NCI-H510A (cell line): ENCODE measurements around the gene C21orf58.
"Not testable (repeated sequence)": the region's sequence is repeated elsewhere in the genome, so short reads cannot be mapped to it uniquely, and the experiment has no call there.

ENCODE experiments used
- DNase-seq: peaks from one replicate; lab custom pipeline; 2025; lab: John Stamatoyannopoulos, UW

C21orf58 gene

DNA sequence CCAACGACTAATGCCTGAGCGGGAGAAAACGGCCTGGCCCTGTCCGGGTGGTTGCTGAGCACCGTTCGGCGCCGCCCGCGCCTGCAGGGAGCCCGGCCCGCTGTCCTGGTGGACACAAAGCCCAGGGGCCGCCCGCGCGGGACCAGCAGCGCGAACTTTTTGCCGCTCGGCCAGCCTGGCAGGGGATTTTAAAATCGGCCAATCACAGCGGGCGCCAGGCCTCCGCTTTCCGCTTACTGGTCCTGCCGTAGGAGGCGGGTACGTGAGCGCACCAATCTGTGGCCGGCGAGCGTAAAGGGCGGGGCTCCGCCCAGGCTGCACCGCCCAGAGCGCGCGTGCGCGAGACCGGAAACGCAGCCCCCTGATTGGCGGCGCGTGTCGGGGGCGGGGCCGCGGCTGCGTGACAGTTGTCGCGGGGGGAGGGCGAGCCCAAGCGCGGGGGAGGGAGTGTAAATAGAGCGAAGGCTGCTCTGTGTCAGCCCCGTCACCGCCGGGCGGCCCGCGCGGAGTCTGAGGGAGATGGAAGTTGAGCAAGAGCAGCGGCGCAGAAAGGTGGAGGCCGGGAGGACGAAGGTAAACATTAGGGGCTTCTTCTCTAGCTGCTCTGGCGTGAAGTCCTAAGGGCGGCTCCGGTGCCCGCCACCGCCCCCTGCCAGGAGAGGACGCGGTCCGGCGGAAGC lies at the start of gene C21orf58, which contains the start of gene PCNT:
Gene C21orf58, minus strand, starts transcription at position 161 of the 680 bp plus-strand sequence. CDS start 1,132 bp downstream, outside the sequence.
Gene PCNT, plus strand, starts transcription at position 447 of the 680 bp plus-strand sequence. Its CDS starts 73 bp downstream, at position 520.
- DNase-seq = peak; percentile 90

DNA sequence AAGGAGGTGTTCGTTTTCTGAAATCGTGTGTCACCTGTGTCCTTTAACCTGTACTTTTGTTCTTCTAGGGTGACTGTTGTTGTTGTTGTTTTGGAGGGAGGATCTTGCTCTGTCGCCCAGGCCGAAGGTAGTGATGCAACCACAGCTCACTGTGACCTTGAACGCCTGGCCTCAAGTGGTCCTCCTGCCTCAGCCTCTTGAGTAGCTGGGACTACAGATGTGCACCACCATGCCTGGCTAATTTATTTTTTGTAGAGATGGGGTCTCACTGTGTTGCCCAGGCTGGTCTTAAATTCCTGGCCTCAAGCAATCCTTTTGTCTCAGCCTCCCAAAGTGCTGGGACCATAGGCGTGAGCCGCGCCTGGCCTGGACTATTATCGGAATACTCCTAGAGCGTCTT lies 49.3 kb upstream of the C21orf58 start:
- DNase-seq = not testable (repeated sequence)

- DNase-seq = no peak
Observed at GRCh38 chr21:46372014-46372485, 48.4 kb upstream of the C21orf58 start.

DNA sequence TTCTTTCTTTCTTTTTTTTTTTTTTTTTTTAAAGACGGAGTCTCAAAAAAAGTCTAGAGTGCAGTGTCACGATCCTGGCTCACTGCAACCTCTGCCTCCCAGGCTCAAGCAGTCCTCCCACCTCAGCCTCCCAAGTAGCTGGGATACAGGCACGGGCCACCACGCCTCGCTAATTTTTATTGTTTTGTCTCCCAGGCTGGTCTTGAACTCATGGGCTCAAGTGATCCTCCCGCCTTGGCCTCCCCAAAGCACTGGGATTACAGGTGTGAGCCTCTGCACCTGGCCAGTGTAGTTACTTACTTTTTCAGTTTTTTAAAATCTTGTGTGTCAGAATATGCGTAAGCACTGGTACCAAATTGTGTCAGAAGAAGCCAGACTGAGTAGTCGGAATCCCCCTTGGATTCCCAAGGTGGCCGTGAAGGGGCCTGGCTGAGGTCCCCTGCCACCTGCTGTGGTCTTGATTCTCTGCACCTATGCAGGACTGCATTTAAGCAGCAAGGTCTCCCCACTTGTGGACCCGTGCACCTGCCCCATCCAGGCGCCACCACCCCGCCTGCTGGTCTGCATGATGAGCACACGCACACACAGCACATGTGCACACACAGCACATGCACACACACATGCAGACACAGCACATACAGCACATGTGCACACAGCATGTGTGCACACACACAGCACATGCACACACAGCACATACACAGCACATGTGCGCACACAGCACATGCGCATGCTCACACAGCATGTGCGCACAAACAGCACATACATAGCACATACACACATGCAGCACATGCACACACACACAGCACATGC lies 47.7 kb upstream of the C21orf58 start:
- no peak for DNase-seq

GRCh38 chr21:46369520-46370235 lies 46.0 kb upstream of the C21orf58 start:
- DNase-seq = no peak

- DNase-seq = no peak
Observed at GRCh38 chr21:46368533-46369285, 45.0 kb upstream of the C21orf58 start.

DNA sequence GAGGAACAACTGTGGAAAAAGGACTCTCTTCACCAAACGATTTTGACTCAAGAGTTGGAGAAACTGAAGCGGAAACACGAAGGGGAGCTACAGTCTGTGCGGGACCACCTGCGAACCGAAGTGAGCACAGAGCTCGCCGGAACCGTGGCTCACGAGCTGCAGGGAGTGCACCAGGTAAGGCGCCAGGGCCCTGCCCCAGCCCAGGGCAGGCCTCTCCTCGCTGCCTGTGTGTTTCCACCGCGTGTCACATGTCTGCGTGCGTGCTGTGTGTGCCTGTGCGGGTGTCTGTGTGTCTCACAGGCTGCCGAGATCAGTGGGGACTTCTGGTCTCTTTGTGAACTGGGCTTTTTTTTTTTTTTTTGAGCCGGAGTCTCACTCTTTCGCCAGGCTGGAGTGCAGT lies 43.3 kb upstream of the C21orf58 start:
- DNase-seq = no peak

DNA sequence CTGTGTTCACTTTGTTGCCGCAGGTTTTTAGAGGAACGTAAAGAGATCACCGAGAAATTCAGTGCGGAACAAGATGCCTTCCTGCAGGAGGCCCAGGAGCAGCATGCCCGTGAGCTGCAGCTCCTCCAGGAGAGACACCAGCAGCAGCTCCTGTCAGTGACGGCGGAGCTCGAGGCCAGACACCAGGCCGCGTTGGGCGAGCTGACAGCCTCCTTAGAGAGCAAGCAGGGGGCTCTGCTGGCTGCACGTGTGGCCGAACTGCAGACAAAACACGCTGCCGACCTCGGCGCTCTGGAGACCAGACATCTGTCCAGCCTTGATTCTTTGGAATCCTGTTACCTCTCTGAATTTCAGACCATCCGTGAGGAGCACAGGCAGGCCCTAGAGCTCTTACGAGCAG lies 42.9 kb upstream of the C21orf58 start:
- no peak for DNase-seq

- no peak for DNase-seq
Observed at GRCh38 chr21:46366091-46366490, 42.4 kb upstream of the C21orf58 start.

GRCh38 chr21:46363698-46364097 lies 40.0 kb upstream of the C21orf58 start:
- DNase-seq = no peak

DNA sequence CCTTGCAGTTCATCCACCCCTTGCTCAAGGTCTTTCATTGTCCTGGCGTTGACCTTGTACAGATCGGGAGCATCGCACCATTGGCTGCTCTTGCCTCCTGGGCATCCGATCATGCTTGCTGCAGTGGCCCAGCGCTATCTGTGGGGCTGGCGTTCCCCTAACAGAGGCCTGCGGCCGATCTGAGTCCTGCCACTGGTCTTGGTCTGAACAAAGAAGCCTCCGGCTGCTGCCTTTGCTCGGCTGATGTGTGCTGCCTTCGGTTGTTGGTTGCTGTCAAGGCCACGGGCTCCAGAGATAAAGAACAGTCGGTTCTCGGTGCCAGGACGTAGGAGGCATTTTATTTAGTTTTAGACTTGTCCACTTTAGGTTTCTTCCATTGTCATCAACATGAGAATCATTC lies 39.3 kb upstream of the C21orf58 start:
- no peak for DNase-seq

- DNase-seq = no peak
Observed at GRCh38 chr21:46361935-46362334, 38.3 kb upstream of the C21orf58 start.

DNA sequence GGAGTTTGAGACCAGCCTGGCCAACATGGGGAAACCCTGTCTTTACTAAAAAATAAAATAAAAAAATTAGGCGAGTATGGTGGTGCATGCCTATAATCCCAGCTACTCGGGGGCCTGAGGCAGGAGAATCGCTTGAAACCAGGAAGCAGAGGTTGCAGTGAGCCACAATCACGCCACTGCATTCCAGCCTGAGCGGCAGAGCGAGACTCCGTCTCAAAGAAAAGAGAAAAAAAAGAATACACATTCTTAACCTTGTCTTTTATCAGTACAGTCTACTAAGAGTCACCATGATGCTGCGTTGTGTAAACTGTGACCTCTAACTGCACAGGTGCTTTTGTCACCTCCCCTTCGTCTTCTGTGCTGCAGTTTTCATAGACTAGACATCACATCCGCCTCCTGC lies 37.5 kb upstream of the C21orf58 start:
- DNase-seq = no peak

DNA sequence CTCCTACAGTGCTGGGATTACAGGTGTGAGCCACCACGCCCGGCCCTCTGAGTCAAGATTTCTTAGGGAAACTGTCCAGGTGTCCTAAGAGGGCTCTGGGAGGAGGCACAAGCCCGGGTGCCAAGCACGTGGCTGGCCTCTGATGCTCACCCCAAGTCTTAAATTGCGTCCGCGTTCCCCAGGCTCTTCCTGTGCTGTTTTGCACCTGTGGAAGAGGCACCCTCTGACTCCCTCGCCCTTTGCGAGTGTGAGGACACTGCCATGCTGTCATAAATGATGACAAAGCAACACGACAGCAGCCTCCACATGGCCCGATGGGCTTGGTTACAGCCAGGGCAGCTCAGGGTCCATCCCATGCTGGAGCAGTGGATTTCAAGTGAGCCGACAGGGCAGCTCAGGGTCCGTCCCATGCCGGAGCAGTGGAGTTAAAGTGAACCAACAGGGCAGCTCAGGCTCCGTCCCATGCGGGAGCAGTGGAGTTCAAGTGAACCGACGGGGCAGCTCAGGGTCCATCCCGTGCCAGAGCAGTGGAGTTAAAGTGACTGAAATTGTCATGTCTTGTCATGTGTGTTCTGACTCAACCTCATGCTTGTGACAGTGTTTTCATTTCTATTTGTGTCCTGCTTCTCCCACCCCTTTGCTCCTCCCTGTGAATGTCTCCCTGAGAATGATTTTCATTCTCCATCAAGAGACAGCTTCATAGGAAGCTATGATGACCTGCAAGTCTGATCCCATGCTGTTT lies 34.2 kb upstream of the C21orf58 start:
- no peak for DNase-seq

DNA sequence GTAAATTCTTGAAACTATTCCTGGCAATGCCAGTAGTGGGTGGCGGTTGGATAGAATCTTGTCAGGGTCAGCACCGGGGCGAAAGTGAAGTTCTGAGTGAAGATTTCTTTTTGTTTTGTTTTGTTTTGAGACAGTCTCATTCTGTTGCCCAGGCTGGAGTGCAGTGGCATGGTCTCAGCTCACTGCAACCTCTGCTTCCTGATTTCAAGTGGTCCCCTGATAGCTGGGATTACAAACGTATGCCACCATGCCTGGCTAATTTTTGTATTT lies 33.6 kb upstream of the C21orf58 start:
- DNase-seq = no peak

- no peak for DNase-seq
Observed at GRCh38 chr21:46356494-46357334, 33.0 kb upstream of the C21orf58 start.

- no peak for DNase-seq
Observed at GRCh38 chr21:46356005-46356338, 32.3 kb upstream of the C21orf58 start.

- DNase-seq = no peak
Observed at GRCh38 chr21:46355161-46356004, 31.7 kb upstream of the C21orf58 start.

GRCh38 chr21:46354518-46354917 lies 30.8 kb upstream of the C21orf58 start:
- no peak for DNase-seq

DNA sequence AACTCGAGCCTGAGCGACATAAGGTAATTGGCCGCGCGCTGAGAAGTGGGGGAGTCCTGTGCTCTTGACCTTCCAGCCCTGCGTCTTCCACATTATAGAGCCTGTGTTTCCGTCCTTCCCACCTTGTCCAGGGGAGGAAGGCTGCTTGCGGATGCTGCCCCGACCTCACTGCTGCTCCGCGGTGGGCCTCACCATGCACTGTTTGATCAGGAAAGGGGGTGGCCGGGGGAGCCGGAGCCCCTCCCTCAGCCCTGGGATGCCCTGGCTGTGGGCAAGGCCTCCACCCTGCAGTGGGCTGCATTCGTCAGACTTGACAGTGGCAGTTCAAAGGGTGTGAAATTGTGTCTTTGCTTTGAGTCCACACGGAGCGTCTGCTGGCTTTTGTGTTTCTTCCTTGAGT lies 30.4 kb upstream of the C21orf58 start:
- no peak for DNase-seq
